DMS 273 treated with DMSO at 0.1 percent for 48 hours (cell line): ENCODE results near the gene RNF25.

Experiments used
- DNase-seq: peaks from one replicate; lab custom pipeline; 2025; lab: John Stamatoyannopoulos, UW

Gene RNF25

DNA sequence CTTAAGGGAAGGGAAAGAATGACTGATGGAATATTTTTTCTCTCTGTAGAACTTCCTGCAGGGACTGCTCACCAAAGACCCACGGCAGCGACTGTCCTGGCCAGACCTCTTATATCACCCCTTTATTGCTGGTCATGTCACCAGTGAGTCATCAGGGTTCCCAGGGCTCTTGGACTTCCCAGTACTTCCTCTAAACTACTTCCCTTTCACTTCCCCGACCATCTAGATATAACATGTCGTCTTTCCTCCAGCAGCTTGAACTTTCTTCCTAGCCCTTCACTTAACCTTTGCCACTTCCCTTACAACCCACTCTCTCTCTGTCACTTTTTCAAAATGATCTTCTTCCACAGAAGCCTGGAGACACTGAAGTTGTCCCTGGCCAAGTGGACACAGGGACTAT is 7.3 kb upstream of the RNF25 start:
- DNase-seq = no peak

DNA sequence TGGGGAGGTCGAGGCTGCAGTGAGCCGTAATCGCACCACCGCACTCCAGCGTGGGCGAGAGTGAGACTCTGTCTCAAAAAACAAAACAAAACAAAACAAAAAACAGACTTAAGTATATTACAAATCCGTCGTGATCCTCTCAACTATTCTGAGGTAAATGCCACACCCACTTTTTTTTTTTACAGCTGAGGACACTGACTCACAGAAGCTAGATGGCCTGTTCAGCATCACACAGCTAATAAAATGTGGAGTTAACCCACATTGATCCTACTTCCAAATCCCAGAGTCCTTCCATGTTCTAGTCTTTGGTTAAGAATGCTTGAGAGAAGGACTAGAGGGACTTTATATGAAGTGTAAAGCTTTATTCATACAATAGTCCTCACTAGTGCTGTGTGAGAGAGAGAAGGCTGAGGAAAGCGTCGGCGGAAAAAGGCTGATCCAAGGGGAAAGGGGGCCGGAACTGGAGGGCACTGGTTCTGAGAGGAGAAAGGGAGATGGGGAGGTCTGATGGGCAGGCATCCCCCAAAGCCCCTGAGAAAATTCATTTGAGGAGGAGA is 627 bp downstream of the RNF25 start:
- no peak for DNase-seq

DNA sequence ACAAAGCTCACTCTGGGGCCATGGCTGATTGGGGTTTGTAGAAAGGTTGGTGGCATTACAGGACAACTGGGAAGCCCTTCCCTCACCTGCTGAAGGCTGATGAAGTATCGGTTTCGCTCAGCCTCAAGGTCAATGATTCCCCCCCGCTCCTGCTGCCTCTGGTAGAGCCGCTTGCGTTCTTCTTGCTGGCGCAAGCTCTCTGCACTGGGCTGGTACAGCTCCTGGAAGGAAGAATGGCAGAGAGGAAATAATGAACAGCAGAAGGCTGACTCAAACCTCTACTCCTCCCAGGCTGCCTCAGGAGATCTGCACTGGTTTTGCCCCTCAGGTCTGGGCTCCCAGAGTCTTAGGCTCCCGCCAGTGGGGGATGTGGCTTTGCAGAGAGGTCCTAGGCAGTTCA is 7.1 kb downstream of the RNF25 start:
- no peak for DNase-seq

DNA sequence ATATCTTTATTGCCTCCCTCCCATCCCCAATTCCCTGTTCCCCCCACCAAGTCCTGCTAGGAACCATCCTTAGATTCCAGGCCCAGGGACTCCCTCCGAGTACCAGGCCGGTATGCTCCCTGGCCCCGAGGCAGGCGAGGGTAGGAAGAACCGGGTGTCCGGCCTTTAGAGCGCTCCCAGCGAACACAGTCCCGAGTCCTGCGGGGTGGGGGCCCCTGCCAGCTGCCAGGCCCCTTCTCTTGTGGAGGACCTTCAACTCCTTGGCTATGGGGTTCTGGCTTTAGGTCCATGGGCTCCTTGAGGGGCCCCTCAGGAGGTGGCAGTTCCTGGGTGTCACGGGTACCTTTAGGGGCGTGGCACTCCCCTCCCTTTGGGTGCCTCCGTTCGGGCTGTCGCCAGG is 7.9 kb downstream of the RNF25 start:
- DNase-seq = no peak

DNA sequence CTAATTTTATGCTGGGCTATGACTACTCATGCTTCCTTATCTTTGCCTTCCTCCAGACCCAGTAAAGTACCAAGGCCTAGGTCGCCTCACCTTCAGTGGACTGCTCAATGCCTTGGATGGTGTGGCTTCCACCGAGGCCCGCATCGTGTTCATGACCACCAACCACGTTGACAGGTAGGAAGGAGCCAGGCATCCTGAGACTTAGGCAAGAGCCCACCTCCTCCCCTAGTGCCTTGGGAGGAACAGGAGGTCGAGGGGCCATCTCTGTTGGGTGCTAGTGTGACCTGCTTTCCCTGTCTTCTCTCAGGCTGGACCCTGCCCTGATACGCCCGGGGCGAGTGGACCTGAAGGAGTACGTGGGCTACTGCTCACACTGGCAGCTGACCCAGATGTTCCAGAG is 9.0 kb downstream of the RNF25 start:
- DNase-seq = no peak

DNA sequence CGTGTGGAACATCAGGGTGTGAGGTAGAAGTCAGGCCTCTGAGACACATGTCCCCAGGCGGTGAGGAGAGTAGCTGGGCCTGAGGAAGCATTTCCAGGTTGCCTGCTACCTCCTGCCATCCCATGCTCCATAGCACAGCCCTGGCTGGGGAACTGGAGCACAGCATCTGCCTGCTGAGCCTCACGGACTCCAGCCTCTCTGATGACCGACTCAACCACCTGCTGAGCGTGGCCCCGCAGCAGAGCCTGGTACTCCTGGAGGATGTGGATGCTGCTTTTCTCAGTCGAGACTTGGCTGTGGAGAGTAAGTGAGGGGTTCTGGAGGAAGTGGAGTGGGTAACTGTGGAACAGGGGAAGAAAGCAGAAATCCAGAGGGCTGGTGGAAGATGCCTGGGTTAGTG is 9.4 kb downstream of the RNF25 start:
- DNase-seq = no peak

DNA sequence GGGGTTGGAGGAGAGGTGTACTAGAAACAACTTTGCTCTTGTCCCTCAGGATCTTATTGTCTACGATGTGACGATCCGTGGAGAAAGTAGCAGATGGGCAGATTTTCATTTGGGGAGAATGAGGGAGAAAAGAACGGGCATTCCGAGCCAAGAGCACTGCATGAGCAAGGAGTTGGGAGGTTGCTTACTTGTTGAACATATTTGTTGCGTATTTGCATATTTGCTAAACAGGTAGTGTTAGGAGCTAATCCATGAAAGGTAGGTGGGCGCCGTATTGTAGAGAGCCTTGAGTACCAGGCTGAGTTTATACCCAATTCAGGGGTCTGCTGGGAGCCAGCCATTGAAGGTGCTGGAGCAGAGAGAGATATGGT is 11.8 kb downstream of the RNF25 start:
- DNase-seq = no peak

DNA sequence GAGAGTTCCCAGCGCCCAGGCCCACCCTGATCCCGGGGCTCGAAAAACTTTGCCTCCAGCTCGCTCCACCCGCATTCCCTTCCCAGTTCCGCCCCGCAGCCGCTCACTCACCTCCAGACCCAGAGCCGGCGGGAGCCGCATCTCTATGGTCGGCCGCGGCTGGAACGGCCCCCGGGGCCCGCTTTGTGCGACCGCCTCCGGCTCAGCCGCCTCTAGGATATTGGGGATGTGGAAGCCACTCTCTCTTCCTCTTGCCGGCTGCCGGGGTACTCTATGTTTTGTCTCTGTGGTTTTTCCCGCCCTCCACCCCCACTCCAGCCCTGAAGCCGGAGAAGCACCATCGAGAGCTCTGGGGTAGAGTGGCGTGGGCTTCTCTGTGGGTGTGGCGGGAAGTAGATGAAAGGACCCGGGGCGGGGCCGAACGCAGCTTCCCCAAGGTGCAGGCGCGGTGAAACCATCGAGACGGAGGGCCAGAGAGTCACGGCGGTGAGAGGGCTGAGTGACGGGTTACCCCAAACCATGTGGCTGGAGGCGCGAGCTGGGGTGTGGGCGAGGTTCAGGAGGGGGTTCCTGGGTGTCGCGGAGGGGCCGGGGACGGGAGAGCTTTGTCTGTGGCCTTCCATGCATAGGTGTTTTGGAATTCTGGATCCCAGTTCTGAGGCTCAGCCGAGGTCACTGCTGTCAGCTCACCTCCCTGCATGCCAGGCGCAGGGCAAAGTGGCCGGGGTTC is 12.4 kb downstream of the RNF25 start, which contains the start of the genes BCS1L and ZNF142:
TSS of gene BCS1L (plus strand) at position 426 of the 730 bp plus-strand sequence. CDS start 1,305 bp downstream, outside the sequence.
TSS of gene ZNF142 (minus strand) at position 366 of the 730 bp plus-strand sequence. CDS start 3,194 bp downstream, outside the sequence.
- DNase-seq = peak; percentile 85

DNA sequence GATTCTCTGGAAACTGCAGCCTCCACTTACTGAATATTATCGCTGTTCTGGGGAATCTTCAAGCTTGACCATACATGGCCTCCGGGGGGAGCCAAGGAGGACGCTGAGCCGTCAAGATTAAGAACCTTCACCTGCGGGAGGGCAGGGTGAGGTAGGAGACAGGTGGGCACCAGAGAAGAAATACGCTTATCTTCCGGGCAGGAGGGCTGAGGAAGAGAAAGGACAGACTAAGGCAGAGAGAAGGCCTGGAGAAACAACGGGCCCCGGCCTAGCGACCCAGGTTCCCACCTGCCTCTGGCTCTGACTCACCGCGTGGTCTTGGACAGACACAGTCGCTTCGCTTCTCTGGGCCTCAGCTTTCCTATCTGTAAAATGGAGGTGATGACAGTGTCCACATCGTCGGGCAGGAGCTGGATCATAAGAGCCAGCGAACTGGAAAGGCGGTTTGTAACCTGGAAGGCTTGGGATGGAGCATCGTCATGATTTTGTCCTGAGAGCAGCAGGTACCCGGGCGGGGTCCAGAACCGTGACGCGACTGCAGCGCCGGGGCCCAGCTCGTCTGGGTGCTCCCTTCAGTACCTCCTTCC is 13.0 kb downstream of the RNF25 start:
- no peak for DNase-seq

DNA sequence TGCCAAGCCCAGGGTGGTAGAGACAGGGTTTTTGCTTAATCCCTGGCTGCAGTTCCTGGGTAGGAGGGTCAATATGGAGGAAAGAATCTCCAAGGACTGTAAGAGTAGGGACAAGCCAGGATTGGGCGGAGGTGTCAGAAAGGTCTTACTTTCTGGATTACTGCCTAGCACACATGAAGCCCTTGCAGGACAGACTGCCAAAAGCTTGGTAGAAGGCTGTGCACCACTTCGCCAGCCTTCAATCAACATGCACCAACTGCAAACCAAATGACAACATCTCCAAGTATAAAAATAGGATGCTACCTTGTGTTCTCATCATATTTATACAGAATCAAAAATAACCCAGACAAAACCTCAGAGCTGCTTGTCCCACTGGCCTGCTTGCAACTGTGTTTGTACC is 16.1 kb downstream of the RNF25 start:
- DNase-seq = no peak

DNA sequence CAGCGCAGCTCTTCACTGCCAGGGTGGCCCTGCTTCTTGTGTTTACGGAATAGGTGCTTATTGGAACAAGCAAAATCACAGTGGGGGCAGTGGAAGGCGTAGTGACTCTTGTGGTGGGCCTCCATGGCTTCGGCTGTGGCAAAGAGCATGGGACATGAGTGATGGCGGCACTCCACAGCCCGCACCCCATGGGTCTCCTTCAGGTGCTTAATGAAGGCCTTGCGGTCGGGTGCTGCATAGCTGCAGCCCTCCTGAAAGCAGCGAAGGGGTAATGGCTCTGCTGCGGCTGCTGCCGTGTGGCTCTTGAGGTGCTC is 23.1 kb downstream of the RNF25 start:
- DNase-seq = no peak

DNA sequence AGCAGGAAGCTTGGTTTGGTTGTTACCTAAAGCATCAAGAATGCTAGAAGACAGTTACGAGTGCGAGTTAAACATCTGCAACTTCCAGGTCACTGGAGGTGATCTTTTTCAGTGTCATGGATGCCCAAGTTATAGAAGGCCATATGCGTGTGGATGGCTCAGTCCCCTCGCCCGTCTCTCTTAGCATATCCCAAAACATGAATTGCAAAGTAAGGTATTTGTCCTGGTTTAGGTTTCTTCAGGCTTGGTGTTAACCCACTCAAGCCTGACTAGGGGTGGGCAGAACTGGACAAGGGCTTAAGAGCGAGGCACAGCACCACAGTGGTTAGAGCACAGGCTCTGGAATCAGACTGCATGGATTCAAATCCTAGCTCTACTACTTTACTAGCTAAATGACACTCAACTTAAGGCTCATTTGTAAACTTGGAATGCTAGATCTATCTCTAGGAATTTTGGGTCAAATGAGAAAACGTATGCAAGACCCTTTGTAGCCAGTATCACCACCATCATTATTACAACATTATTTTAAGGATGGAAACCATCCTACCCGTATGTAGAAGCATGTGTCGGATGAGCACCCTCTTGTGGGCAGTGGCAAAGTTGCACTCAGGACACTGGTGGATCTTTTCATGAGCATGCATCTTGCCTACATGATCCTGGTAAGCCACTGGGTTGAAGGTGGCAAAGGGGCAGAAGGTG is 23.6 kb downstream of the RNF25 start:
- DNase-seq = no peak

DNA sequence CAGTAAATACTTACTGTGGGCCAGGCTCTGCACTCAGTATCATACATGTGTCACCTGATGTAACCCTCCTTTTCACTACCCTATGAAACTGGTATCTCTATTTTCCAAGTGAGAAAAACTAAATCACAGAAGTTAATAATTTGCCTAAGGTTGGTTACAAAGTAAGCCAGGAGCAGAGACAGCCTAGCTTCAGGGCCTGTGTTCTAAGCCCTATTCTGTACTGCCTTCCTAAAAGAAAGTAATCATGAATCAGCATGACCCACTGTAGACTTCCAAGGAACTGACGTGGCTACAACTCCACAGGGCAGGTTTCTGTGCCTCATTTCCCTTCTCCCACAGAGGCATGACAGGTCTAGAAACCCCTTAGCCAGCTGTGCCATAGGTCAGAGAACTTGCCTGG is 26.7 kb downstream of the RNF25 start:
- DNase-seq = no peak

DNA sequence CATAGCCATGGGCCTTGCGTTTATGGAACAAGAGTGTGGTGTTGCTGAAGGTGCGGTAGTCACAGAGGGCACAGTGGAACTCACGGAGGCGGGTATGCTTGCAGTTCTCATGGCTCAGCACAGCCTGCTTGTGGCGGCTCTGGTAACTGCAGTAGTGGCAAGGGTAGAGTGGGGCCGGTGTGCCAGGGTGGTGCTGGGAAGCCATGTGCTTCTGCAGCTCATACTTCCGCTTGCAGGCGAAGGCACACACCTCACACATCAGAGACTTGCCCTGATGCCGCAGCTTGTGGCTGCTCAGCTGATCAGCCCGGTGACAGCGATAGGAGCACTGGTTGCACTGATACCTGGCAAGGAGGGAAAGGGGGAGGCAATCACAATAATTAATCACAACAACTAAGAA is 27.1 kb downstream of the RNF25 start:
- DNase-seq = no peak

DNA sequence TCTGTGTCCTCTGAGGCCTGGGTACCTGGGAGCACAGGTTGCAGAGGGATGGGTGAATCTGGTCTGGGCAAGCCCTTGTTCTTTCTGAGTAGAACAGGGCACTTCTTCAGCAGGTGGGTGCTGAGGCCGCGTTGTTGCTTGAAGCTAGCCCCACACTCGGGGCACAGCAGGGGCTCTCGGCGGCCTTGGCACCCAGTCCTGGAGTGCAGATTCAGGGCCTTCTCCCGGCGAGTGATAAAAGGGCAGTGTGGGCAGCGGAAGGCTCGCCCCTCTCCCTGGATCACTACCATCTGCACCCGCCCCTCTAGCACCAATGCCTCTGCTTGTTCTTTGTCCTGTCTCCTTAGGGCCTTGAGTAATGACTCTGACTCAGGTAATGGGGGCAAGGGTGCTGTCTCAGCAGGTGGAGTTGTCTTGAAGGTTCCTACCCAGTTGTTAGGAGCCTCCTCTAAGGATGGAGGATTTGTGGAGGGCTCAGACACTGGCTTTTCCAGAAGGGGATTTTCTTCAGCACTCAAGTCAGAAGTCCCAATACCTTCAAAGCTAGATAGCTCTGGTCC is 28.0 kb downstream of the RNF25 start:
- no peak for DNase-seq

DNA sequence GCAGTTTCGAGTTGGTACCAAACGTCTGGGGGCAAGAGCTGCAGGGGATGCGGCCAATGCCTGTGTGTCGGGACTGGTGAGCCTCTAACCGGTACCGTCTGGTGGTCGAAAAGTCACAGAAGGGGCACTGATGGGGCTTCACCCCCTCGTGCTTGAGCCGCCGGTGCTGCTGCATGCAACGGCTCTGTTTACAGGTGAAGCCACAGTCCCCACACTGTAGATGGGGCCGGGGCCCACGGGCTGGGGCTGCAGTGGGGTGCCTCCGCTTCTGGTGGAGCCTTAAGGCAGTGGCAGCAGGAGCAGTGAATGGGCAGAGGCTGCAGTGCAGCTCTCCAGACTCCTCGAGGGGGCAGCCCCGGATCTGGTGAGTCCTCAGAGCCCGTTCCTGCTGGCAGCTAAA is 29.0 kb downstream of the RNF25 start:
- no peak for DNase-seq

DNA sequence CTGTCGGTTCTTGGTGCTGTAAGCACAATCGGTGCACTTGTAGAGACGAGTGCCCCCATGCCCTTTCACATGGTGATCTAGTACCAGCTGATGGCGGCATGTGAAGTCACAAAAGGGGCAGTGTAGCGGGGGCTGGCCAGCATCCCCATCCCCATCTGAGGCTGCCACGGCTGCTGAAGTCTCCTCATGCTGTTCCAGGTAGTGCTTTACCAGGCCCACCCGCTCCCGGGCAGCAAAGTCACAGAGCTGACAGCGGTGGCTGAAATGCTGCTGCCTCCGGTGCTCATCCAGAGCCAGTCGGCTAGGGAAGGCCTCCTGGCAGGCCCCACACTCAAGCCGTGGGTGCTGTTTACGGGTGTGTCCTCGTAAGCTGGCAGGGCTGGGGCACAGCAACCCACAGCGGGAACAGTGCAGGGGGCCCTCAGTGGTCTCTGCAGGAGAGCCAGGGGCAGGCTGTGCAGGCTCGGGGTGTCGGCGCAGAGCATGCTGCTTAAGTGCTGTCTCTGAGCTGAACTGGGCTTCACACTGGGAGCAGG is 29.6 kb downstream of the RNF25 start:
- no peak for DNase-seq

DNA sequence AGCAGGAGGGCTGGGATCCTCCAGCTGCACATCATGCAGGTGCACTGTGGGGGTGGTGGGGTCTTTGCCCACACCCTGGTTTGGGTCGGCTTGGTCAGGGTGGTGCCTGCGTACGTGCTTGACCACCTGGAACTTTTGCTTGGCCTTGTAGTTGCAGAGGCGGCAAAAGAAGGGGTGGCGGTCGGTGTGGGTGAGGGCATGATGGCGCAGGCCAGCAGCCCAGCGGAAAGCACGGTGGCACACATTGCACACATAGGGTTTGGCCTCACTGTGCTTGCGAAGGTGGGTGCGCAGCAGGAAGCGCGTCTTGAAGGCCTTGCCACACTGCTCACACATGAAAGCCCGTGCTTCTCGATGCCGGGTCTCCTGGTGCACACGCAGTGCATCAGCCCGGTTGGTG is 33.4 kb downstream of the RNF25 start:
- DNase-seq = no peak

DNA sequence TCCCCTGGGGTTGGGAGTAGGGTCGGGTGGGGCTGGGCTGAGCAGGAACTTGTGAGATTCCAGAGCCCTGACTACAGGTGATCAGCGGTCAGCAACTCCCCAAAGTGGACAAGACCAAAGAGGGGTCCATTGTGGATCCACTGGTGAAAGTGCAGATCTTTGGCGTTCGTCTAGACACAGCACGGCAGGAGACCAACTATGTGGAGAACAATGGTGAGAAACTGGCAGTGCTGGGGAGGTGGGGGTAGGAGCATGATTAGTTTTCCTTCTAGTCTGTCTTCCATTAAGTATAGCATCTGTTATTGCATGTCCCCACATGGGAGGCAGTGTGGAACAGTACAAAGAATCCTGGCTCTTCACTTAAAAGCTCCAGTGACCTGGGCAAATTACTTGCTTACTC is 36.1 kb downstream of the RNF25 start:
- DNase-seq = no peak

DNA sequence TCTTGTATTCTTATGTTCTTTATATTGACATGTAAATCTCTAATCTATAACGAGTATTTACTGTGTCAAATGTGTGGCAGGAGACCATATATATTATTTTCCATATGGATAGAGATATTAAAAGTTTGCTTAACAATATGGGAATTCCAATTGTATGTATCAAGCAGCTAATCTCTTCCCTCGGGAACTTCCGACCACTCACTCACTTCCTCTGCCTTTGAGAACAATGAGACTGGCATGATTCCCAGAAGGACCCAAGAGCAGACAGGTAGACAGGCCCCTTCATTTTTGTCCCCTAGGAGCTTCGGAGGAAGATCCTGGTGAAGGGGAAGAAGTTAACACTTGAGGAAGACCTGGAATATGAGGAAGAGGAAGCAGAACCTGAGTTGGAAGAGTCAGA is 40.0 kb downstream of the RNF25 start:
- DNase-seq = no peak

DNA sequence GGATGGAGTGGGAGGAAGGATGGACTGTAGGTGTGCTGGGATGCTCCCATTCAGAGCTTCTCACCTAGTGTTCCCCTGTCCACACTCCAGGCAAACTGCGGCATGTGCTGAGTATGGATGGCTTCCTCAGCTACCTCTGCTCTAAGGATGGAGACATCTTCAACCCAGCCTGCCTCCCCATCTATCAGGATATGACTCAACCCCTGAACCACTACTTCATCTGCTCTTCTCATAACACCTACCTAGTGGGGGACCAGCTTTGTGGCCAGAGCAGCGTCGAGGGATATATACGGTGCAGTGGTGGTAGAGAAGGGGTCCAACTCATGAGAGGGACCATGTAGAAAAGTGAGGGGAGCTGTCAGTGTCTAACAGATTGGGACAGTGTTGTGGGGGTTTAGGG is 43.9 kb downstream of the RNF25 start:
- DNase-seq = no peak

DNA sequence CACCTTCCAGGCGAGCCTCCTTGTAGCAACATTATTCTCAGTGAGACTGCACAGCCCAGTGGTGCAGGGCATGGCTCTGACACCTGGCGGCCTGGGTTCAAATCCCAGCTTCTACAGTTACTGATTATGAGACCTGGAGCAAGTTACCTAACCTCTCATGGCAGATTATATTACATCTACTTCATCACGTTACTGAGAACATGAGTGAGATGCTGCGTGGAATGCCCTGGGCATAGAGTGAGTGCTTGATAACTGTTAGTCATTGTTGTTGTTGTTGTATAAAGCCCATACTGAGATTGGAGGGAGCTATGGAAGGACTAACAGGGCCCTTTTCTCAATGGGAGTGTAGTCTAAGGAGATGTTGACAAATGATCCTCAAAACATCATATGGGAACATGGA is 45.4 kb downstream of the RNF25 start:
- DNase-seq = no peak

DNA sequence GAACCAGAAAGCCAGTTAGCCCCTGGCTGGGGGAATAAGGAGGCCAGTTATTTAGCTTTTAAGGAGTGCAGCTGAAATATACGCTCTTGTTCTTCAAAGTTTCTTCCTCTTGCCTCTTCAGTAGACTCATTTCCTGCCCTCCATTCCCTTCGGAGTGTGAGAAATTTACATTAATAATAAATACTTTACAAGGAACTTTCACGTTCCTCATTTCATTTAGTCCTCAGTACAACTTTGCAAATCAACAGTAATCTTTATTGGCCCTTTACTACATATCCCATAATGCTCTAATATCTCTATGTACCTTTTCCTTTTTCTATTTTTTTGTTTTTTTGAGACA is 48.5 kb downstream of the RNF25 start:
- DNase-seq = no peak
